Vagina (tissue), 2 donors: ENCODE results near the gene EFCAB6. TPM values are rescaled to one million over a fixed set of nuclear protein-coding genes. Genes with fewer than 3 reads are reported as not detected.
A peak's percentile ranks its signal among the peaks of the same experiment; 100 is the strongest.

ENCODE experiments used
- DNase-seq, 2 donors: peaks; one replicate each; pipeline ENCODE4 v3.0.0-alpha.2; 2017; ENCODE audit errors: extremely low spot score in 2 of 2
- H3K27ac ChIP-seq: fragments of 200-600 bp; sonication (generic); one replicate; pipeline ENCODE4 v1.5.1; 2019
- H3K27me3 ChIP-seq: fragments of 200-600 bp; sonication (generic); one replicate; pipeline ENCODE4 v1.5.1; 2019
- H3K36me3 ChIP-seq, 2 donors: fragments of 200-600 bp; sonication (generic); one replicate each; pipeline ENCODE4 v1.5.1; 2017 to 2019
- H3K4me1 ChIP-seq: fragments of 200-600 bp; sonication (generic); one replicate; pipeline ENCODE4 v1.5.1; 2019
- H3K4me3 ChIP-seq, 2 donors: fragments of 200-600 bp; sonication (generic); 1 replicate in 1 of 2; 2 replicates in 1 of 2; pipeline ENCODE4 v1.5.1; 2016 to 2019
- H3K9me3 ChIP-seq: fragments of 200-600 bp; sonication (generic); one replicate; pipeline ENCODE4 v1.5.1; 2019
- CTCF ChIP-seq, 3 experiments: fragments of 450-650 bp in 2 of 3; fragments of 200-600 bp in 1 of 3; sonication (generic) in 1 of 3; IDR thresholded peaks; one replicate each; pipeline ENCODE4 v1.5.1; 2017 to 2019; ENCODE audit warnings: antibody characterized with exemption in 3 of 3, mild to moderate bottlenecking in 2 of 3, moderate library complexity in 2 of 3
- POLR2A ChIP-seq, 2 donors: fragments of 450-650 bp; IDR thresholded peaks; one replicate each; pipeline ENCODE4 v1.6.1; 2017; ENCODE audit warnings: antibody characterized with exemption in 2 of 2, mild to moderate bottlenecking in 2 of 2, moderate library complexity in 2 of 2
- POLR2AphosphoS5 ChIP-seq, 2 donors: sonication (generic); formaldehyde crosslinking; IDR thresholded peaks; one replicate each; pipeline ENCODE4 v1.9.0; 2017; ENCODE audit warnings: antibody characterized with exemption in 2 of 2, mild to moderate bottlenecking in 2 of 2, low read depth in 1 of 2; ENCODE audit not compliant: insufficient read depth in 1 of 2
- intact Hi-C: fragments of 100-400 bp; cut with DNase I; formaldehyde crosslinking; loops from one replicate; pipeline ENCODE4 v1.15.1; 2023
- total RNA-seq: library from RNA; depleted of rRNA; stranded (reverse); fragments of >200 nt; gene quantifications from one replicate; pipeline ENCODE4 v1.2.3, GENCODE V29; 2016

Gene EFCAB6
- total RNA-seq, 1 donor from 2014 or later = 1.7 TPM

- intact Hi-C loops = no loop called here
- H3K27me3 ChIP-seq = no peaks in the 10 kb centered on the region
- no peaks in the 10 kb centered on the region for H3K36me3 ChIP-seq
- H3K4me3 ChIP-seq = no peak overlapping the region
- no peak overlapping the region for H3K27ac ChIP-seq
- no peak for DNase-seq
- no peak for TF ChIP-seq POLR2A (IDR thresholded peaks at IDR 0.05)
- no peak for TF ChIP-seq POLR2AphosphoS5 (IDR thresholded peaks at IDR 0.05; ENCODE audit: insufficient read depth in 1 of 2, low read depth in 1 of 2)
- H3K4me1 ChIP-seq = no peaks in the 10 kb centered on the region
- H3K9me3 ChIP-seq = no peaks in the 10 kb centered on the region
Observed at GRCh38 chr22:43754176-43754575, 57.9 kb downstream of the EFCAB6 start.

- Histone ChIP-seq H3K27me3 (no peaks in the 10 kb centered on the region), H3K9me3 (no peaks in the 10 kb centered on the region), H3K4me1 (no peaks in the 10 kb centered on the region), H3K36me3 (no peaks in the 10 kb centered on the region), H3K27ac (no peak overlapping the region), H3K4me3 (no peak overlapping the region)
- TF ChIP-seq CTCF (IDR thresholded peaks at IDR 0.05) = no peak
- TF ChIP-seq POLR2A (IDR thresholded peaks at IDR 0.05) = no peak
- no peak for TF ChIP-seq POLR2AphosphoS5 (IDR thresholded peaks at IDR 0.05; ENCODE audit: insufficient read depth in 1 of 2, low read depth in 1 of 2)
- intact Hi-C loops = no loop called here
- no peak for DNase-seq
Observed at GRCh38 chr22:43753688-43754087, 58.4 kb downstream of the EFCAB6 start.

GRCh38 chr22:43750751-43751150 is 61.4 kb downstream of the EFCAB6 start:
- TF ChIP-seq CTCF (IDR thresholded peaks at IDR 0.05) (no peak), POLR2AphosphoS5 (IDR thresholded peaks at IDR 0.05; ENCODE audit: insufficient read depth in 1 of 2, low read depth in 1 of 2) (no peak), POLR2A (IDR thresholded peaks at IDR 0.05) (no peak)
- intact Hi-C loops = no loop called here
- Histone ChIP-seq H3K27me3 (no peaks in the 10 kb centered on the region), H3K27ac (no peak overlapping the region), H3K4me1 (no peaks in the 10 kb centered on the region), H3K4me3 (no peak overlapping the region), H3K9me3 (no peaks in the 10 kb centered on the region), H3K36me3 (no peaks in the 10 kb centered on the region)
- DNase-seq = no peak

GRCh38 chr22:43749473-43749872 is 62.6 kb downstream of the EFCAB6 start:
- no peak for TF ChIP-seq POLR2A (IDR thresholded peaks at IDR 0.05)
- TF ChIP-seq CTCF (IDR thresholded peaks at IDR 0.05) = no peak
- no peak for TF ChIP-seq POLR2AphosphoS5 (IDR thresholded peaks at IDR 0.05; ENCODE audit: insufficient read depth in 1 of 2, low read depth in 1 of 2)
- H3K4me3 ChIP-seq = no peak overlapping the region
- peaks cover 4% of the 10 kb centered on the region for H3K4me1 ChIP-seq
- peak in 1 of 2 donors; percentile 22 for DNase-seq
- H3K27me3 ChIP-seq = no peaks in the 10 kb centered on the region
- H3K9me3 ChIP-seq = no peaks in the 10 kb centered on the region
- no peaks in the 10 kb centered on the region for H3K36me3 ChIP-seq
- H3K27ac ChIP-seq = no peak overlapping the region
- intact Hi-C loops = no loop called here

GRCh38 chr22:43747877-43748276 is 64.2 kb downstream of the EFCAB6 start:
- no peak overlapping the region for H3K4me3 ChIP-seq
- TF ChIP-seq POLR2AphosphoS5 (IDR thresholded peaks at IDR 0.05; ENCODE audit: insufficient read depth in 1 of 2, low read depth in 1 of 2) (no peak), CTCF (IDR thresholded peaks at IDR 0.05) (no peak), POLR2A (IDR thresholded peaks at IDR 0.05) (no peak)
- H3K4me1 ChIP-seq = peaks cover 4% of the 10 kb centered on the region
- no peaks in the 10 kb centered on the region for H3K27me3 ChIP-seq
- no peak overlapping the region for H3K27ac ChIP-seq
- H3K36me3 ChIP-seq = no peaks in the 10 kb centered on the region
- DNase-seq = peak in 1 of 2 donors; percentile 9
- no peaks in the 10 kb centered on the region for H3K9me3 ChIP-seq
- intact Hi-C loops = no loop called here
